PC-9 (cell line): ENCODE measurements around the gene TMEM185A. TPM values are rescaled to one million over a fixed set of nuclear protein-coding genes. Genes with fewer than 3 reads are reported as not detected.

Experiments used
- BruUV-seq: library from RNA; stranded (reverse); fragments of 400-500 nt; replicated peaks from 2 replicates; lab custom pipeline; 2021; lab: Mats Ljungman, UMichigan
- CTCF ChIA-PET: fragments of 300-600 bp; sonication (Branson Sonifier 250); formaldehyde crosslinking; loops from one replicate; lab custom pipeline; 2022; ENCODE audit warnings: antibody characterized with exemption; lab: Charles Lee
- POLR2A ChIA-PET: fragments of 300-600 bp; sonication (Branson Sonifier 250); formaldehyde crosslinking; loops from one replicate; lab custom pipeline; 2022; ENCODE audit warnings: antibody characterized with exemption; ENCODE audit not compliant: unreplicated experiment; lab: Charles Lee
- DNase-seq, 2 experiments: peaks; one replicate each; pipeline versions ENCODE4 v3.0.0 to v3.0.0-alpha.2; 2015 to 2022; ENCODE audit warnings: mixed read lengths in 1 of 2
- H2AFZ ChIP-seq: fragments of 200-600 bp; sonication (generic); 2 replicates; pipeline ENCODE4 v1.8.1; 2017; ENCODE audit warnings: antibody characterized with exemption
- H3F3A ChIP-seq: fragments of 200-600 bp; sonication (generic); 2 replicates; pipeline ENCODE4 v1.8.1; 2017; ENCODE audit warnings: antibody characterized with exemption, mild to moderate bottlenecking, low read depth; ENCODE audit not compliant: insufficient read depth
- H3K27ac ChIP-seq: fragments of 200-600 bp; sonication (generic); 2 replicates; pipeline ENCODE4 v1.6.1; 2016; ENCODE audit warnings: mixed run types
- H3K27me3 ChIP-seq: fragments of 200-600 bp; sonication (generic); 2 replicates; pipeline ENCODE4 v1.6.1; 2016; ENCODE audit warnings: low read depth, mixed run types; ENCODE audit not compliant: insufficient read depth
- H3K36me3 ChIP-seq: fragments of 200-600 bp; sonication (generic); 2 replicates; pipeline ENCODE4 v1.6.1; 2016; ENCODE audit warnings: low read depth, mixed run types
- H3K4me1 ChIP-seq: fragments of 200-600 bp; sonication (generic); replicated peaks from 2 replicates; pipeline ENCODE4 v1.6.1; 2016; ENCODE audit warnings: mixed run types; ENCODE audit not compliant: insufficient read depth
- H3K4me2 ChIP-seq: fragments of 200-600 bp; sonication (generic); 2 replicates; pipeline ENCODE4 v1.6.1; 2017; ENCODE audit warnings: mixed run types
- H3K4me3 ChIP-seq: fragments of 200-600 bp; sonication (generic); 2 replicates; pipeline ENCODE4 v1.6.1; 2016; ENCODE audit warnings: mixed run types
- H3K79me2 ChIP-seq: fragments of 200-600 bp; sonication (generic); 2 replicates; pipeline ENCODE4 v1.6.1; 2017; ENCODE audit warnings: low read depth, mixed run types
- H3K9me2 ChIP-seq: fragments of 200-600 bp; sonication (generic); 2 replicates; pipeline ENCODE4 v1.8.1; 2017; ENCODE audit warnings: mild to moderate bottlenecking; ENCODE audit not compliant: insufficient read depth
- H3K9me3 ChIP-seq: fragments of 200-600 bp; sonication (generic); 2 replicates; pipeline ENCODE4 v1.8.1; 2016; ENCODE audit warnings: low read depth; ENCODE audit not compliant: insufficient read depth
- H4K20me1 ChIP-seq: fragments of 200-600 bp; sonication (generic); 2 replicates; pipeline ENCODE4 v1.8.1; 2017; ENCODE audit not compliant: insufficient read depth
- EZH2 ChIP-seq: fragments of 200-600 bp; sonication (generic); IDR thresholded peaks from 2 replicates; pipeline ENCODE4 v1.8.0; 2017; ENCODE audit warnings: antibody characterized with exemption, low read depth
- intact Hi-C: fragments of 100-400 bp; cut with micrococcal nuclease; formaldehyde crosslinking; loops from one replicate; pipeline ENCODE4 v1.10.0; 2022; ENCODE audit not compliant: unreplicated experiment
- total RNA-seq: library from RNA; stranded (reverse); gene quantifications from 2 replicates; pipeline ENCODE4 v1.2.3, GENCODE V29; 2021
- TF ChIP-seq, protein P1 (sequence below): fragments of 200-600 bp; sonication (generic); conservative IDR thresholded peaks from 2 replicates; pipeline ENCODE4 v1.6.1; 2017; ENCODE audit warnings: mixed run types, antibody characterized with exemption, mild to moderate bottlenecking, moderate library complexity

TMEM185A gene
- total RNA-seq, 1 experiment from 2014 or later, result 39.5 TPM

GRCh38 chrX:149571770-149572169, 59.8 kb downstream of the TMEM185A start:
- Histone ChIP-seq H3F3A (peaks cover 15% of the 10 kb centered on the region), H3K36me3 (no peaks in the 10 kb centered on the region), H3K4me2 (no peak overlapping the region), H3K4me1 (peaks cover 16% of the 10 kb centered on the region), H3K79me2 (no peaks in the 10 kb centered on the region), H3K27ac (no peak overlapping the region), H3K4me3 (no peak overlapping the region), H3K27me3 (no peaks in the 10 kb centered on the region), H3K9me2 (no peaks in the 10 kb centered on the region), H3K9me3 (no peaks in the 10 kb centered on the region), H4K20me1 (no peaks in the 10 kb centered on the region), H2AFZ (no peak overlapping the region)
- peak in 1 of 2 experiments; percentile 33 for DNase-seq
- intact Hi-C loops, result no loop called here
- CTCF ChIA-PET, result no interaction called here
- BruUV-seq, result no TSS peak
- TF ChIP-seq EZH2, result no peak
- TF ChIP-seq, protein P1, sequence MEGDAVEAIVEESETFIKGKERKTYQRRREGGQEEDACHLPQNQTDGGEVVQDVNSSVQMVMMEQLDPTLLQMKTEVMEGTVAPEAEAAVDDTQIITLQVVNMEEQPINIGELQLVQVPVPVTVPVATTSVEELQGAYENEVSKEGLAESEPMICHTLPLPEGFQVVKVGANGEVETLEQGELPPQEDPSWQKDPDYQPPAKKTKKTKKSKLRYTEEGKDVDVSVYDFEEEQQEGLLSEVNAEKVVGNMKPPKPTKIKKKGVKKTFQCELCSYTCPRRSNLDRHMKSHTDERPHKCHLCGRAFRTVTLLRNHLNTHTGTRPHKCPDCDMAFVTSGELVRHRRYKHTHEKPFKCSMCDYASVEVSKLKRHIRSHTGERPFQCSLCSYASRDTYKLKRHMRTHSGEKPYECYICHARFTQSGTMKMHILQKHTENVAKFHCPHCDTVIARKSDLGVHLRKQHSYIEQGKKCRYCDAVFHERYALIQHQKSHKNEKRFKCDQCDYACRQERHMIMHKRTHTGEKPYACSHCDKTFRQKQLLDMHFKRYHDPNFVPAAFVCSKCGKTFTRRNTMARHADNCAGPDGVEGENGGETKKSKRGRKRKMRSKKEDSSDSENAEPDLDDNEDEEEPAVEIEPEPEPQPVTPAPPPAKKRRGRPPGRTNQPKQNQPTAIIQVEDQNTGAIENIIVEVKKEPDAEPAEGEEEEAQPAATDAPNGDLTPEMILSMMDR, result no peak
- POLR2A ChIA-PET, result no interaction called here

- Histone ChIP-seq H3K9me3 (no peaks in the 10 kb centered on the region), H3K4me2 (peak overlapping the region; percentile 22), H3K79me2 (no peaks in the 10 kb centered on the region), H3F3A (peaks cover 15% of the 10 kb centered on the region), H3K9me2 (no peaks in the 10 kb centered on the region), H3K27ac (no peak overlapping the region), H2AFZ (no peak overlapping the region), H3K4me3 (no peak overlapping the region), H3K4me1 (peaks cover 16% of the 10 kb centered on the region), H3K36me3 (no peaks in the 10 kb centered on the region), H3K27me3 (no peaks in the 10 kb centered on the region), H4K20me1 (no peaks in the 10 kb centered on the region)
- BruUV-seq, result no TSS peak
- ChIA-PET CTCF (no interaction called here), POLR2A (interaction anchor here (0.6 to 0.7 kb wide), 2 partner anchors 30 to 32 kb away, joined by 4 to 8 read pairs; partner anchors contain the start of gene EOLA1)
- DNase-seq, result peak; percentile 14 to 95
- TF ChIP-seq EZH2, result no peak
- intact Hi-C loops, result no loop called here
Measured at GRCh38 chrX:149570668-149571067, 60.9 kb downstream of the TMEM185A start.

- intact Hi-C loops, result no loop called here
- H3K9me3 ChIP-seq, result no peaks in the 10 kb centered on the region
- no peaks in the 10 kb centered on the region for H3K79me2 ChIP-seq
- H3K4me1 ChIP-seq, result peaks cover 16% of the 10 kb centered on the region
- H2AFZ ChIP-seq, result no peak overlapping the region
- H3K4me2 ChIP-seq, result 0 out of 2 replicates have a peak overlapping the region, but pooled peaks have one; percentile 22
- no peak overlapping the region for H3K4me3 ChIP-seq
- DNase-seq, result no peak
- no peak for TF ChIP-seq EZH2
- TF ChIP-seq, protein P1, result no peak
- peaks cover 15% of the 10 kb centered on the region for H3F3A ChIP-seq
- H3K27me3 ChIP-seq, result no peaks in the 10 kb centered on the region
- BruUV-seq, result no TSS peak
- no peaks in the 10 kb centered on the region for H3K36me3 ChIP-seq
- ChIA-PET CTCF (no interaction called here), POLR2A (interaction anchor here (0.6 kb wide), 1 partner anchor 29 kb away, joined by 3 read pairs; the partner anchor contains the start of gene EOLA1)
- H3K27ac ChIP-seq, result no peak overlapping the region
- no peaks in the 10 kb centered on the region for H3K9me2 ChIP-seq
- no peaks in the 10 kb centered on the region for H4K20me1 ChIP-seq
Measured at GRCh38 chrX:149569770-149570169, 61.8 kb downstream of the TMEM185A start.
